Measurements from ENCODE around the gene SIGLEC9.

Gene SIGLEC9

GRCh38 chr19:51108805-51109146 lies 15.9 kb upstream of the SIGLEC9 start:
- H3K27ac ChIP-seq = peak overlapping the region; percentile 72
- no peak for DNase-seq (ENCODE audit: low spot score)
- ChIA-PET POLR2A (ENCODE audit: low non-redundant PET) (no interaction called here), CTCF (interaction anchor here (0.6 kb wide), 1 partner anchor 11 kb away, joined by 3 read pairs; no protein-coding TSS in a partner anchor)
- no peak for TF ChIP-seq CTCF (conservative IDR thresholded peaks at IDR 0.05; ENCODE audit: low read depth)

- DNase-seq (ENCODE audit: low spot score) = no peak
- ChIA-PET CTCF (interaction anchor here (0.8 kb wide), 1 partner anchor 18 kb away, joined by 3 read pairs; no protein-coding TSS in a partner anchor), POLR2A (ENCODE audit: low non-redundant PET) (no interaction called here)
- TF ChIP-seq CTCF (conservative IDR thresholded peaks at IDR 0.05; ENCODE audit: low read depth) = no peak
- H3K27ac ChIP-seq = no peak overlapping the region
Observed at GRCh38 chr19:51110666-51110971, 14.1 kb upstream of the SIGLEC9 start.

GRCh38 chr19:51111606-51112005 lies 13.1 kb upstream of the SIGLEC9 start:
- no peak for TF ChIP-seq CTCF (conservative IDR thresholded peaks at IDR 0.05; ENCODE audit: low read depth)
- ChIA-PET POLR2A (ENCODE audit: low non-redundant PET) (no interaction called here), CTCF (no interaction called here)

GRCh38 chr19:51114087-51114729 lies 10.5 kb upstream of the SIGLEC9 start:
- CTCF ChIA-PET = interaction anchor here (0.6 kb wide), 1 partner anchor 410 kb away, joined by 3 read pairs; no protein-coding TSS in a partner anchor

More at GRCh38 chr19:51111606-51112005, 13.1 kb upstream of the SIGLEC9 start:
- DNase-seq (ENCODE audit: low spot score) = no peak
- H3K27ac ChIP-seq = no peak overlapping the region

GRCh38 chr19:51116736-51117286 lies 7.9 kb upstream of the SIGLEC9 start:
- no peak overlapping the region for H3K27ac ChIP-seq
- ChIA-PET POLR2A (ENCODE audit: low non-redundant PET) (no interaction called here), CTCF (no interaction called here)
- no peak for TF ChIP-seq CTCF (conservative IDR thresholded peaks at IDR 0.05; ENCODE audit: low read depth)
- DNase-seq (ENCODE audit: low spot score) = no peak

More at GRCh38 chr19:51114087-51114729, 10.5 kb upstream of the SIGLEC9 start:
- TF ChIP-seq CTCF (conservative IDR thresholded peaks at IDR 0.05; ENCODE audit: low read depth) = no peak
- POLR2A ChIA-PET (ENCODE audit: low non-redundant PET) = no interaction called here
- no peak overlapping the region for H3K27ac ChIP-seq
- DNase-seq (ENCODE audit: low spot score) = no peak

GRCh38 chr19:51119101-51119500 lies 5.6 kb upstream of the SIGLEC9 start:
- no peak overlapping the region for H3K27ac ChIP-seq
- DNase-seq (ENCODE audit: low spot score) = no peak
- ChIA-PET POLR2A (ENCODE audit: low non-redundant PET) (no interaction called here), CTCF (no interaction called here)
- TF ChIP-seq CTCF (conservative IDR thresholded peaks at IDR 0.05; ENCODE audit: low read depth) = no peak
